H1 (cell line): ENCODE results near the gene CCBE1. TPM values are rescaled to one million over a fixed set of nuclear protein-coding genes. Genes with fewer than 3 reads are reported as not detected.

Experiments used
- CTCF ChIA-PET: fragments of 300-600 bp; sonication (Branson Sonifier 250); formaldehyde crosslinking; loops from one replicate; lab custom pipeline; 2021; ENCODE audit not compliant: partially characterized antibody; lab: Charles Lee
- POLR2A ChIA-PET: fragments of 300-600 bp; sonication (Branson Sonifier 250); formaldehyde crosslinking; loops from one replicate; lab custom pipeline; 2021; ENCODE audit warnings: inconsistent platforms; ENCODE audit not compliant: partially characterized antibody; lab: Charles Lee
- DNase-seq, 2 experiments: peaks; one replicate each; pipeline versions ENCODE4 v3.0.0 to v3.0.0-alpha.2; 2010 to 2022; ENCODE audit warnings: low spot score in 2 of 2, low read depth in 1 of 2, mixed read lengths in 1 of 2
- FAIRE-seq: peaks from 2 replicates; lab custom pipeline; 2011; peaks lifted over from hg19 to GRCh38; lab: Jason Lieb, UNC
- H2AFZ ChIP-seq: 2 replicates; pipeline ENCODE4 v1.8.1; 2012; ENCODE audit warnings: low read length, inconsistent platforms
- H2AK5ac ChIP-seq: 2 replicates; pipeline ENCODE4 v1.6.1; 2013; ENCODE audit warnings: low read depth, low read length
- H2BK120ac ChIP-seq: replicated peaks from 2 replicates; pipeline ENCODE3; 2013; ENCODE audit warnings: low read depth, low read length, inconsistent platforms
- H2BK12ac ChIP-seq: 2 replicates; pipeline ENCODE4 v1.6.1; 2013; ENCODE audit warnings: low read depth, low read length
- H2BK15ac ChIP-seq: 2 replicates; pipeline ENCODE4 v1.6.1; 2013; ENCODE audit warnings: low read length
- H2BK20ac ChIP-seq: 2 replicates; pipeline ENCODE4 v1.6.1; 2013; ENCODE audit warnings: low read length
- H2BK5ac ChIP-seq: 2 replicates; pipeline ENCODE4 v1.6.1; 2013; ENCODE audit warnings: low read depth, low read length
- H3K14ac ChIP-seq: 2 replicates; pipeline ENCODE4 v1.6.1; 2013; ENCODE audit warnings: inconsistent platforms; ENCODE audit not compliant: insufficient read length
- H3K18ac ChIP-seq: 2 replicates; pipeline ENCODE4 v1.6.1; 2013; ENCODE audit warnings: low read length; ENCODE audit errors: extremely low read depth
- H3K23ac ChIP-seq: 2 replicates; pipeline ENCODE4 v1.6.1; 2013; ENCODE audit warnings: inconsistent platforms; ENCODE audit not compliant: insufficient read length
- H3K23me2 ChIP-seq: 2 replicates; pipeline ENCODE4 v1.6.1; 2013; ENCODE audit warnings: low read depth, low read length
- H3K27ac ChIP-seq: 2 replicates; pipeline ENCODE4 v1.6.1; 2011; ENCODE audit warnings: low read depth, low read length, inconsistent platforms
- H3K27me3 ChIP-seq, 4 experiments: replicated peaks in 1 of 4; 1 replicate in 1 of 4; 2 replicates in 3 of 4; pipeline versions ENCODE4 v1.6.1 to v1.8.1; 2011 to 2013; ENCODE audit warnings: low read length in 3 of 4, mild to moderate bottlenecking in 3 of 4, inconsistent platforms in 2 of 4, mixed read lengths in 2 of 4, moderate library complexity in 1 of 4; ENCODE audit not compliant: control insufficient read depth in 3 of 4, insufficient read depth in 3 of 4; ENCODE audit errors: extremely low read depth in 1 of 4
- H3K36me3 ChIP-seq, 4 experiments: 2 replicates each; pipeline versions ENCODE4 v1.6.1 to v1.8.1; 2011 to 2013; ENCODE audit warnings: mild to moderate bottlenecking in 4 of 4, low read length in 3 of 4, moderate library complexity in 2 of 4, control low read depth in 1 of 4, inconsistent platforms in 1 of 4; ENCODE audit not compliant: insufficient read depth in 4 of 4, control insufficient read depth in 2 of 4
- H3K4ac ChIP-seq: replicated peaks from 2 replicates; pipeline ENCODE3; 2013; ENCODE audit warnings: low read length, low read depth, mixed read lengths, inconsistent platforms; ENCODE audit not compliant: insufficient read length
- H3K4me1 ChIP-seq, 4 experiments: replicated peaks in 1 of 4; 1 replicate in 1 of 4; 2 replicates in 3 of 4; pipeline versions ENCODE4 v1.6.1 to v1.8.1; 2011 to 2013; ENCODE audit warnings: low read length in 3 of 4, inconsistent platforms in 2 of 4, mixed read lengths in 1 of 4; ENCODE audit not compliant: insufficient read depth in 4 of 4, control insufficient read depth in 3 of 4
- H3K4me2 ChIP-seq, 2 experiments: 2 replicates each; pipeline versions ENCODE4 v1.6.1 to v1.8.1; 2011 to 2013; ENCODE audit warnings: low read depth in 2 of 2, low read length in 2 of 2, control low read depth in 1 of 2, inconsistent platforms in 1 of 2, mild to moderate bottlenecking in 1 of 2; ENCODE audit not compliant: insufficient read depth in 1 of 2
- H3K4me3 ChIP-seq, 4 experiments: fragments of 200-600, 300-600 bp in 1 of 4; sonication (generic), shearing (Covaris generic), sonication (Bioruptor Twin) in 1 of 4; 2 replicates each; pipeline versions ENCODE4 v1.5.1 to v1.8.1; 2011 to 2016; ENCODE audit warnings: low read length in 4 of 4, low read depth in 3 of 4, control low read depth in 2 of 4, inconsistent platforms in 2 of 4, mild to moderate bottlenecking in 2 of 4, mixed read lengths in 1 of 4, moderate library complexity in 1 of 4; ENCODE audit not compliant: insufficient read depth in 2 of 4; ENCODE audit errors: extremely low read depth in 1 of 4
- H3K56ac ChIP-seq: replicated peaks from 2 replicates; pipeline ENCODE3; 2013; ENCODE audit warnings: low read depth, mild to moderate bottlenecking, mixed read lengths, low read length, inconsistent platforms; ENCODE audit not compliant: insufficient read length
- H3K79me1 ChIP-seq: 2 replicates; pipeline ENCODE4 v1.6.1; 2013; ENCODE audit warnings: low read depth, low read length, control low read depth
- H3K79me2 ChIP-seq, 2 experiments: 2 replicates each; pipeline versions ENCODE4 v1.6.1 to v1.8.1; 2012 to 2013; ENCODE audit warnings: low read length in 2 of 2, mild to moderate bottlenecking in 2 of 2, inconsistent platforms in 1 of 2; ENCODE audit not compliant: insufficient read depth in 2 of 2, control insufficient read depth in 1 of 2
- H3K9ac ChIP-seq, 4 experiments: replicated peaks in 1 of 4; 1 replicate in 1 of 4; 2 replicates in 3 of 4; pipeline versions ENCODE4 v1.6.1 to v1.8.1; 2011 to 2013; ENCODE audit warnings: low read depth in 3 of 4, low read length in 3 of 4, control low read depth in 2 of 4, mild to moderate bottlenecking in 2 of 4, moderate library complexity in 2 of 4, inconsistent platforms in 1 of 4; ENCODE audit errors: extremely low read depth in 1 of 4
- H3K9me3 ChIP-seq, 2 experiments: 2 replicates each; pipeline versions ENCODE4 v1.6.1 to v1.8.1; 2012 to 2013; ENCODE audit warnings: mild to moderate bottlenecking in 2 of 2, moderate library complexity in 2 of 2, control low read depth in 1 of 2, inconsistent platforms in 1 of 2, low read depth in 1 of 2, low read length in 1 of 2, mixed read lengths in 1 of 2; ENCODE audit not compliant: insufficient read depth in 2 of 2
- H4K20me1 ChIP-seq, 2 experiments: replicated peaks in 1 of 2; 2 replicates each; pipeline versions ENCODE3 to v1.8.1; 2011 to 2013; ENCODE audit warnings: inconsistent platforms in 2 of 2, low read length in 2 of 2, mild to moderate bottlenecking in 1 of 2; ENCODE audit not compliant: insufficient read depth in 2 of 2, control insufficient read depth in 1 of 2
- H4K5ac ChIP-seq: 2 replicates; pipeline ENCODE4 v1.6.1; 2013; ENCODE audit warnings: low read length, low read depth, mixed read lengths, inconsistent platforms; ENCODE audit not compliant: insufficient read length
- H4K8ac ChIP-seq: 2 replicates; pipeline ENCODE4 v1.8.0; 2013; ENCODE audit warnings: mild to moderate bottlenecking, moderate library complexity, low read length, inconsistent platforms; ENCODE audit not compliant: insufficient read depth; ENCODE audit errors: extremely low read depth
- H4K91ac ChIP-seq: replicated peaks from 2 replicates; pipeline ENCODE3; 2013; ENCODE audit warnings: low read length, mixed read lengths, inconsistent platforms; ENCODE audit not compliant: insufficient read length
- HDAC6 ChIP-seq: IDR thresholded peaks from one replicate; pipeline ENCODE4 v1.7.1; 2012; ENCODE audit warnings: low read depth, mild to moderate bottlenecking, inconsistent platforms, low read length, moderate library complexity
- PHF8 ChIP-seq: fragments of 200-600 bp; sonication (generic); conservative IDR thresholded peaks from 2 replicates; pipeline ENCODE4 v1.7.1; 2012; ENCODE audit warnings: low read depth, mild to moderate bottlenecking, inconsistent platforms, low read length, moderate library complexity
- WGBS, 2 experiments: shearing (Covaris generic) in 1 of 2; methylation state at CpG; one replicate each; pipeline versions ENCODE4 v1.1.6 to v1.1.7; 2013 to 2015; ENCODE audit warnings: low lambda C conversion rate in 2 of 2, mixed read lengths in 2 of 2, inconsistent platforms in 1 of 2, low coverage in 1 of 2, missing lambda C conversion rate in 1 of 2; ENCODE audit not compliant: insufficient replicate concordance in 2 of 2, insufficient coverage in 1 of 2, insufficient read length in 1 of 2; ENCODE audit errors: extremely low coverage in 1 of 2, missing lambda C conversion rate in 1 of 2; 5-methylcytosine and 5-hydroxymethylcytosine counted together
- polyA plus RNA-seq, 7 experiments: library from polyadenylated mRNA; depleted of rRNA in 3 of 7; stranded (reverse) in 5 of 7; unstranded in 2 of 7; fragments of >200 nt in 5 of 7; fragments of 200-250 nt in 2 of 7; gene quantifications; 1 replicate in 5 of 7; 2 replicates in 1 of 7; 4 replicates in 1 of 7; pipeline versions ENCODE4 v1.2.1 to v1.2.3, GENCODE V29; 2011 to 2013; ENCODE audit warnings: missing spikeins in 2 of 7, mixed read lengths in 2 of 7
- total RNA-seq: library from RNA; stranded (reverse); fragmentation: NEBNext Ultra II Directional; extraction: Animal tissue kit (Norgen Biotek cat#: 25700); gene quantifications from 2 replicates; pipeline ENCODE4 v1.2.1, GENCODE V29; 2021

Gene CCBE1
- total and polyA plus RNA-seq, 2 of the 8 experiments (the other 6 are each of a cell fraction or from before 2014, with no cell fraction given), result 2.1 to 2.6 TPM

- Histone ChIP-seq H2AFZ (no peak overlapping the region; the same call in 1 of the 2 replicates), H3K36me3 (no peaks in the 10 kb centered on the region), H4K20me1 (no peaks in the 10 kb centered on the region), H3K9me3 (no peaks in the 10 kb centered on the region), H3K9ac (no peak overlapping the region), H3K4me2 (no peak overlapping the region), H3K4me1 (no peaks in the 10 kb centered on the region), H4K8ac (no peak overlapping the region), H2BK5ac (no peak overlapping the region), H2BK15ac (no peak overlapping the region), H2BK120ac (no peak overlapping the region), H3K4me3 (no peak overlapping the region), H2BK12ac (no peak overlapping the region), H2BK20ac (no peak overlapping the region), H3K79me1 (no peaks in the 10 kb centered on the region), H2AK5ac (no peak overlapping the region), H4K91ac (no peak overlapping the region), H3K56ac (no peak overlapping the region), H3K79me2 (no peaks in the 10 kb centered on the region), H3K4ac (no peak overlapping the region), H3K18ac (no peak overlapping the region), H3K27ac (no peak overlapping the region), H4K5ac (no peak overlapping the region), H3K23me2 (no peaks in the 10 kb centered on the region; the same call in 1 of the 2 replicates), H3K23ac (no peak overlapping the region), H3K14ac (no peak overlapping the region), H3K27me3 (no peaks in the 10 kb centered on the region; a peak in 1 of 7 replicates)
- FAIRE-seq (no peak), DNase-seq (no peak)
- WGBS, 2 experiments, result 73% methylated on average over 4 of the region's 4 CpGs; no CpG with 5 or more reads in 1 of the 2 experiments
- TF ChIP-seq HDAC6 (no peak), PHF8 (no peak)
- ChIA-PET POLR2A (no interaction called here), CTCF (interaction anchor here (1.0 to 2.4 kb wide), 2 partner anchors 9 to 36 kb away, joined by 3 to 11 read pairs; no protein-coding TSS in a partner anchor)
Observed at GRCh38 chr18:59437851-59438569, 259.2 kb downstream of the CCBE1 start.
